ENCODE data around the gene ZFYVE26.

GRCh38 chr14:67766035-67766680 is 50.2 kb downstream of the ZFYVE26 start:
- no peak for TF ChIP-seq POLR2A (IDR thresholded peaks at IDR 0.05; ENCODE audit: low read depth, low read length)
- no peak for TF ChIP-seq POLR2AphosphoS5 (IDR thresholded peaks at IDR 0.05; ENCODE audit: low read depth, low read length)
- TF ChIP-seq TAF1 (IDR thresholded peaks at IDR 0.05; ENCODE audit: low read depth, low read length) = no peak
- no peak for TF ChIP-seq POU2F2 (IDR thresholded peaks at IDR 0.05; ENCODE audit: low read depth, low read length)
- TF ChIP-seq SPI1 (IDR thresholded peaks at IDR 0.05; ENCODE audit: low read depth, low read length) = peak; percentile 87
